Esophagus squamous epithelium (tissue), 5 donors: ENCODE data around the gene ALDH16A1. TPM values are rescaled to one million over a fixed set of nuclear protein-coding genes. Genes with fewer than 3 reads are reported as not detected.
A peak's percentile ranks its signal among the peaks of the same experiment; 100 is the strongest.

Experiments used
- DNase-seq: peaks from one replicate; lab custom pipeline; 2025; lab: John Stamatoyannopoulos, UW
- H3K27ac ChIP-seq, 4 donors: fragments of 200-600 bp; sonication (generic); one replicate each; pipeline ENCODE4 v1.5.1; 2016 to 2019; ENCODE audit warnings: mild to moderate bottlenecking in 1 of 4
- H3K27me3 ChIP-seq, 4 donors: fragments of 200-600 bp; sonication (generic); 1 replicate in 3 of 4; 2 replicates in 1 of 4; pipeline versions ENCODE4 v1.5.1 to v1.6.0; 2017 to 2021; ENCODE audit warnings: antibody characterized with exemption in 1 of 4
- H3K36me3 ChIP-seq, 3 donors: fragments of 200-600 bp; sonication (generic); one replicate each; pipeline ENCODE4 v1.5.1; 2016 to 2019
- H3K4me1 ChIP-seq, 3 donors: fragments of 200-600 bp; sonication (generic); one replicate each; pipeline ENCODE4 v1.5.1; 2017 to 2019
- H3K4me3 ChIP-seq, 4 donors: fragments of 200-600 bp; sonication (generic); 1 replicate in 3 of 4; 2 replicates in 1 of 4; pipeline ENCODE4 v1.5.1; 2016 to 2019; ENCODE audit warnings: mild to moderate bottlenecking in 2 of 4, moderate library complexity in 1 of 4
- H3K9me3 ChIP-seq, 3 donors: fragments of 200-600 bp; sonication (generic); one replicate each; pipeline ENCODE4 v1.5.1; 2016 to 2019
- POLR2A ChIP-seq, 4 donors: fragments of 450-650 bp; IDR thresholded peaks; one replicate each; pipeline ENCODE4 v1.6.1; 2017; ENCODE audit warnings: antibody characterized with exemption in 4 of 4, mild to moderate bottlenecking in 4 of 4, moderate library complexity in 3 of 4
- WGBS, 2 donors: methylation state at CpG; one replicate each; pipeline ENCODE4 v1.1.5; 2018; 5-methylcytosine and 5-hydroxymethylcytosine counted together
- intact Hi-C: fragments of 100-400 bp; cut with DNase I; formaldehyde crosslinking; loops from one replicate; pipeline ENCODE4 v1.15.0; 2022
- total RNA-seq, 4 donors: library from RNA; depleted of rRNA; stranded (reverse); fragments of >200 nt; gene quantifications; one replicate each; pipeline ENCODE4 v1.1.0, GENCODE V29; 2016
- TF ChIP-seq, protein P1 (sequence below), 6 experiments: fragments of 450-650 bp in 4 of 6; fragments of 200-600 bp in 2 of 6; sonication (generic) in 2 of 6; IDR thresholded peaks; one replicate each; pipeline ENCODE4 v1.5.1; 2016 to 2019; ENCODE audit warnings: antibody characterized with exemption in 6 of 6, mild to moderate bottlenecking in 4 of 6, moderate library complexity in 4 of 6
- donor health status: DM: yes; HTN: yes; CAD: no.

Gene ALDH16A1
- total RNA-seq, 4 donors from 2014 or later = 35.9 to 56.5 (median 39.0) TPM

GRCh38 chr19:49473868-49474541, 21.0 kb downstream of the ALDH16A1 start, which contains the start of gene FLT3LG:
FLT3LG (plus strand) TSS chr19:49474215; CDS start chr19:49474640, 425 bp downstream.
- Histone ChIP-seq H3K36me3 (no peaks in the 10 kb centered on the region), H3K9me3 (no peaks in the 10 kb centered on the region), H3K27ac (peak within 1 kb of the TSS; percentile 91 to 95 (median 92)), H3K27me3 (no peaks in the 10 kb centered on the region), H3K4me1 (peaks cover 7 to 64% (median 32%) of the 10 kb centered on the region in 3 donors), H3K4me3 (peak within 1 kb of the TSS; percentile 82 to 90 (median 86))
- intact Hi-C loops = no loop called here
- WGBS, 2 donors = 0% methylated on average over 13 to 22 of the region's 33 CpGs
- DNase-seq = no peak
- TF ChIP-seq, protein P1, sequence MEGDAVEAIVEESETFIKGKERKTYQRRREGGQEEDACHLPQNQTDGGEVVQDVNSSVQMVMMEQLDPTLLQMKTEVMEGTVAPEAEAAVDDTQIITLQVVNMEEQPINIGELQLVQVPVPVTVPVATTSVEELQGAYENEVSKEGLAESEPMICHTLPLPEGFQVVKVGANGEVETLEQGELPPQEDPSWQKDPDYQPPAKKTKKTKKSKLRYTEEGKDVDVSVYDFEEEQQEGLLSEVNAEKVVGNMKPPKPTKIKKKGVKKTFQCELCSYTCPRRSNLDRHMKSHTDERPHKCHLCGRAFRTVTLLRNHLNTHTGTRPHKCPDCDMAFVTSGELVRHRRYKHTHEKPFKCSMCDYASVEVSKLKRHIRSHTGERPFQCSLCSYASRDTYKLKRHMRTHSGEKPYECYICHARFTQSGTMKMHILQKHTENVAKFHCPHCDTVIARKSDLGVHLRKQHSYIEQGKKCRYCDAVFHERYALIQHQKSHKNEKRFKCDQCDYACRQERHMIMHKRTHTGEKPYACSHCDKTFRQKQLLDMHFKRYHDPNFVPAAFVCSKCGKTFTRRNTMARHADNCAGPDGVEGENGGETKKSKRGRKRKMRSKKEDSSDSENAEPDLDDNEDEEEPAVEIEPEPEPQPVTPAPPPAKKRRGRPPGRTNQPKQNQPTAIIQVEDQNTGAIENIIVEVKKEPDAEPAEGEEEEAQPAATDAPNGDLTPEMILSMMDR (IDR thresholded peaks at IDR 0.05) = peak; percentile 98 to 100 (median 99)
- TF ChIP-seq POLR2A (IDR thresholded peaks at IDR 0.05) = no peak

DNA sequence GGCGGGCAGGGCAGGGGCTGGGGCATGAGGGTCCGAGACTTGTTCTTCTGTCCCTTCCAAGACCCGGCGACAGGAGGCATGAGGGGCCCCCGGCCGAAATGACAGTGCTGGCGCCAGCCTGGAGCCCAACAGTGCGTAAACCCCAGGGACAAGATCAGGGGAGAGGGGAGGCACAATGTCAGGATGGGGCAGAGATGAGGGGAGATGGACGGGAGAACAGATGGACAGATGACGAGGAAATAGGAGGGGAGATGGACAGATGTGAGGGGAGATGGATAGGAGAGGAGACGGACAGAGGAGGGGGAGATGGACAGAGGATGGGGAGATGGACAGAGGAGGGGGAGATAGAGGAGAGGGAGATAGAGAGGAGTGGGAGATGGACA, 21.5 kb downstream of the ALDH16A1 start:
- intact Hi-C loops = no loop called here
- Histone ChIP-seq H3K4me3 (peak overlapping the region; percentile 82 to 90 (median 86)), H3K4me1 (peaks cover 5 to 59% (median 27%) of the 10 kb centered on the region in 3 donors), H3K27me3 (no peaks in the 10 kb centered on the region), H3K9me3 (no peaks in the 10 kb centered on the region), H3K27ac (peak overlapping the region; percentile 91 to 95 (median 92)), H3K36me3 (no peaks in the 10 kb centered on the region)
- WGBS, 2 donors = 7 to 8% methylated on average over 6 to 9 of the region's 11 CpGs
- TF ChIP-seq, protein P1 (IDR thresholded peaks at IDR 0.05) = no peak
- no peak for TF ChIP-seq POLR2A (IDR thresholded peaks at IDR 0.05)
- no peak for DNase-seq

DNA sequence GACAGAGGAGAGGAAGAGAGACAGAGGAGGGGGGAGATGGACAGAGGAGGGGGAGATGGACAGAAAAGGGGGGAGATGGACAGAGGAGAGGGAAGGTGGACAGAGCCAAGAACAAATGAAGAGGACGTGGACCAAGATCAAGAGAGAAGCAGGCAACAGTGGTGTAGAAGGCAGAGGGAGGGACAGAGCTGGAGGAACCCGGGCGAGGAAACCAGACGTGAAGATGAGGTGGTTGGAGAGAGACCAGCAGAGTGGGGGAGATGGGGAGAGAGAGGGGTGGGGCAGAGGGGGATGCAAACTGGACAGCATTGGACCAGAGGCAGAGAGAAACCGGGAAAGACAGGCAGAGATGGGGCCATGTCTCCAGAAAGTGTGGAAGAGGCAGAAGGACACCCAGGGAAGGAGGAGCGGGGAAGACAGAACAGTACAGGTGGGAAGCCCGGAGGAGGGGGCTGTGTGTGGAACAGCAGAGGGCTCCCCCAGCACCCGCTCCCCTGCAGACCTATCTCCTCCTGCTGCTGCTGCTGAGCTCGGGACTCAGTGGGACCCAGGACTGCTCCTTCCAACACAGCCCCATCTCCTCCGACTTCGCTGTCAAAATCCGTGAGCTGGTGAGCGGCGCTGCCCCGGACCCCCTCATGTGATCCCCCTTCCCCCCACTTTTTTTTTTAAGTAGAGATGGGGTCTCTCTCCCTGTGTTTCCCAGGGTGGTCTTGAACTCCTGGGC, 22.3 kb downstream of the ALDH16A1 start:
- Histone ChIP-seq H3K4me3 (peak overlapping the region in 2 of 4 donors; percentile 82 to 90), H3K27me3 (no peaks in the 10 kb centered on the region), H3K4me1 (peaks cover 5 to 51% (median 19%) of the 10 kb centered on the region in 3 donors), H3K36me3 (no peaks in the 10 kb centered on the region), H3K9me3 (no peaks in the 10 kb centered on the region), H3K27ac (peak overlapping the region; percentile 91 to 95 (median 92))
- intact Hi-C loops = no loop called here
- no peak for TF ChIP-seq POLR2A (IDR thresholded peaks at IDR 0.05)
- TF ChIP-seq, protein P1 (IDR thresholded peaks at IDR 0.05) = no peak
- no peak for DNase-seq
- 63 to 67% methylated on average over 14 of the region's 15 CpGs for WGBS, 2 donors

DNA sequence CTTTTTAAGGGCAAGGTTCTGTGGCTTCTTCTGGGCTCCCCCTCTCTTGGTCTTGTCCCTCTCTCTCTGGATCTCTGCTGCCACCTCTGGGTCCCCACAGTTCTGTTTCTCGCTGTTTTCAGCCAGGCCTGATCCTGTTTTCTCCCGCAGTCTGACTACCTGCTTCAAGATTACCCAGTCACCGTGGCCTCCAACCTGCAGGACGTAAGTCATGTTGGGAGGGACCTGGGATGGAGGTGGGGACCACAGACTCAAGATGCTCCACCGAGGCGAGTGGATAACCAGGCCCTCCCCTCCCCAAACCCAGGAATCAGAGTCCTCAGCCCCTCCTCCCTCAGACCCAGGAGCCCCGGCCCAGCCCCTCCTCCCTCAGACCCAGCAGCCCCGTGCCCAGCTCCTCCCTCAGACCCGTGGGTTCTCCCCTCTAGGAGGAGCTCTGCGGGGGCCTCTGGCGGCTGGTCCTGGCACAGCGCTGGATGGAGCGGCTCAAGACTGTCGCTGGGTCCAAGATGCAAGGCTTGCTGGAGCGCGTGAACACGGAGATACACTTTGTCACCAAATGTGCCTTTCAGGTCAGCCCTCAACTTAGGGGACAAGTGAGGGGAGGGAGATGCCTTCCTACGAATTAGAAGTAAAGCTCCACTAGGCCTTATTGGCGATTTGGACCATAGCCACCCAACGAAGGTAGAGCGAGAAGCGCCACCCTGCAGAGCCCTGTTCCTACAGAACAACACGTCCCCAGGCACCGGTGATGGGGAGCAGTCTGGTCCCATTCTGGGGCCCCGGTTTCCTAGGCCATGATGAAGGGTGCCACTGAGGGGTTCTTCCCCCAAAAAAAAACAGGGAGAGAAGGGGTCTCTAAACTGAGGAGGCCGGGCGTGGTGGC, 23.2 kb downstream of the ALDH16A1 start:
- no peak for DNase-seq
- peak overlapping the region; percentile 91 to 95 (median 92) for H3K27ac ChIP-seq
- TF ChIP-seq, protein P1 (IDR thresholded peaks at IDR 0.05) = peak in 5 of 6 experiments; percentile 14 to 44 (median 34)
- no peak for TF ChIP-seq POLR2A (IDR thresholded peaks at IDR 0.05)
- peak overlapping the region in 1 of 4 donors; percentile 23 for H3K4me3 ChIP-seq
- peaks cover 5 to 47% (median 14%) of the 10 kb centered on the region in 3 donors for H3K4me1 ChIP-seq
- H3K27me3 ChIP-seq = no peaks in the 10 kb centered on the region
- 65 to 78% methylated on average over 4 to 14 of the region's 27 CpGs for WGBS, 2 donors
- H3K36me3 ChIP-seq = no peaks in the 10 kb centered on the region
- intact Hi-C loops = no loop called here
- no peaks in the 10 kb centered on the region for H3K9me3 ChIP-seq
